Right lung (tissue), 5 donors: Measurements from ENCODE around the gene OSM. TPM values are rescaled to one million over a fixed set of nuclear protein-coding genes. Genes with fewer than 3 reads are reported as not detected.

Experiments
- polyA plus RNA-seq, 5 donors: library from polyadenylated mRNA; unstranded; fragments of 120-200 nt; gene quantifications; one replicate each; pipeline versions ENCODE4 v1.2.1 to v1.2.3, GENCODE V29; 2013; ENCODE audit warnings: inconsistent platforms in 1 of 5, low replicate concordance in 1 of 5; ENCODE audit not compliant: insufficient read length in 5 of 5, insufficient read depth in 1 of 5

The OSM gene
- polyA plus RNA-seq, 5 donors = 0.06 to 0.86 (median 0.19) TPM

Other genes starting within 250 kb of the OSM start
- under 1 TPM; 0.07 to 0.54 (median 0.21) TPM for gene HORMAD2, start 186.4 kb downstream of the OSM start, polyA plus RNA-seq
- gene LIF, start 20.1 kb downstream of the OSM start, polyA plus RNA-seq = 1 to 10 TPM; 1.4 to 2.5 (median 1.7) TPM
- 10 to 100 TPM in 4 of 5 donors, 1 to 10 TPM in 1; 8.5 to 18.4 (median 15.2) TPM for gene CASTOR1, start 22.7 kb upstream of the OSM start, polyA plus RNA-seq
- 10 to 100 TPM; 13.3 to 18.4 (median 15.8) TPM for gene TBC1D10A, start 60.1 kb upstream of the OSM start, polyA plus RNA-seq
- gene SF3A1, start 90.0 kb upstream of the OSM start, polyA plus RNA-seq = 100 to 1,000 TPM; 105 to 165 (median 132) TPM
- 1 to 10 TPM; 4.0 to 8.2 (median 4.9) TPM for gene CCDC157, start 90.2 kb upstream of the OSM start, polyA plus RNA-seq
- 10 to 100 TPM; 18.3 to 27.8 (median 22.7) TPM for gene RNF215, start 120.6 kb upstream of the OSM start, polyA plus RNA-seq
- 10 to 100 TPM in 3 of 5 donors, 1 to 10 TPM in 2; 8.0 to 12.0 (median 10.7) TPM for gene SEC14L2, start 130.2 kb upstream of the OSM start, polyA plus RNA-seq
- gene MTFP1, start 158.9 kb upstream of the OSM start, polyA plus RNA-seq = 10 to 100 TPM in 1 of 5 donors, 1 to 10 TPM in 4; 3.8 to 10.7 (median 6.7) TPM
- under 1 TPM; 0.14 to 0.26 (median 0.21) TPM for gene SEC14L3, start 205.2 kb upstream of the OSM start, polyA plus RNA-seq
- gene SEC14L4, start 238.8 kb upstream of the OSM start, polyA plus RNA-seq = under 1 TPM; 0.61 to 0.97 (median 0.81) TPM